HAP-1 (cell line): ENCODE data around the gene EDN1.

Source experiments
- DNase-seq, 2 experiments: peaks; one replicate each; pipeline ENCODE4 v3.0.0-alpha.2; 2016 to 2020; ENCODE audit warnings: low spot score in 2 of 2
- H3K27me3 ChIP-seq: fragments of 250-450 bp; sonication (Bioruptor Pico); 2 replicates; pipeline ENCODE4 v1.5.1; 2020; ENCODE audit warnings: low read depth, mild to moderate bottlenecking, moderate library complexity
- H3K36me3 ChIP-seq: fragments of 250-450 bp; sonication (Bioruptor Pico); replicated peaks from 2 replicates; pipeline ENCODE4 v1.5.1; 2020; ENCODE audit warnings: mild to moderate bottlenecking
- H3K4me1 ChIP-seq: fragments of 250-450 bp; sonication (Bioruptor Pico); 2 replicates; pipeline ENCODE4 v1.5.1; 2020; ENCODE audit warnings: mild to moderate bottlenecking
- H3K4me3 ChIP-seq: fragments of 250-450 bp; sonication (Bioruptor Pico); 2 replicates; pipeline ENCODE4 v1.5.1; 2020; ENCODE audit warnings: mild to moderate bottlenecking, moderate library complexity
- H3K9me3 ChIP-seq: fragments of 250-450 bp; sonication (Bioruptor Pico); 2 replicates; pipeline ENCODE4 v1.5.1; 2020; ENCODE audit warnings: mild to moderate bottlenecking, moderate library complexity
- in situ Hi-C: fragments of 300-500 bp; cut with MboI; formaldehyde crosslinking; loops from 3 replicates; pipeline ENCODE4 v1.14.3; 2020; ENCODE audit warnings: low sequenced_read_pairs, inconsistent platforms, mixed read lengths

Gene EDN1

DNA sequence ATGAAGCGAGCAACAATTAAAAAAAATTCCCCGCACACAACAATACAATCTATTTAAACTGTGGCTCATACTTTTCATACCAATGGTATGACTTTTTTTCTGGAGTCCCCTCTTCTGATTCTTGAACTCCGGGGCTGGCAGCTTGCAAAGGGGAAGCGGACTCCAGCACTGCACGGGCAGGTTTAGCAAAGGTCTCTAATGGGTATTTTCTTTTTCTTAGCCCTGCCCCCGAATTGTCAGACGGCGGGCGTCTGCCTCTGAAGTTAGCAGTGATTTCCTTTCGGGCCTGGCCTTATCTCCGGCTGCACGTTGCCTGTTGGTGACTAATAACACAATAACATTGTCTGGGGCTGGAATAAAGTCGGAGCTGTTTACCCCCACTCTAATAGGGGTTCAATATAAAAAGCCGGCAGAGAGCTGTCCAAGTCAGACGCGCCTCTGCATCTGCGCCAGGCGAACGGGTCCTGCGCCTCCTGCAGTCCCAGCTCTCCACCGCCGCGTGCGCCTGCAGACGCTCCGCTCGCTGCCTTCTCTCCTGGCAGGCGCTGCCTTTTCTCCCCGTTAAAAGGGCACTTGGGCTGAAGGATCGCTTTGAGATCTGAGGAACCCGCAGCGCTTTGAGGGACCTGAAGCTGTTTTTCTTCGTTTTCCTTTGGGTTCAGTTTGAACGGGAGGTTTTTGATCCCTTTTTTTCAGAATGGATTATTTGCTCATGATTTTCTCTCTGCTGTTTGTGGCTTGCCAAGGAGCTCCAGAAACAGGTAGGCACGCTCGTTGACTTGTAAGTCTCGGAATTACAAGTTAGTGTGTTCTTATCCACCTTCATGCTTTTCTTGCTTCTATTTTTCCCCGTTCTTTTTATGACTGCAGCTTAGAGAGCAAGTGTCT lies at the start of gene EDN1:
Gene EDN1 (plus strand): TSS at position 429 of the 888 bp plus-strand sequence. CDS start 269 bp downstream, at position 698.
- DNase-seq: peak; percentile 33 to 73
- Histone ChIP-seq H3K27me3 (peaks cover 36% of the 10 kb centered on the region), H3K36me3 (no peaks in the 10 kb centered on the region), H3K4me3 (peak within 1 kb of the TSS; percentile 16), H3K4me1 (no peaks in the 10 kb centered on the region), H3K9me3 (no peaks in the 10 kb centered on the region)
- in situ Hi-C loops: no loop called here

DNA sequence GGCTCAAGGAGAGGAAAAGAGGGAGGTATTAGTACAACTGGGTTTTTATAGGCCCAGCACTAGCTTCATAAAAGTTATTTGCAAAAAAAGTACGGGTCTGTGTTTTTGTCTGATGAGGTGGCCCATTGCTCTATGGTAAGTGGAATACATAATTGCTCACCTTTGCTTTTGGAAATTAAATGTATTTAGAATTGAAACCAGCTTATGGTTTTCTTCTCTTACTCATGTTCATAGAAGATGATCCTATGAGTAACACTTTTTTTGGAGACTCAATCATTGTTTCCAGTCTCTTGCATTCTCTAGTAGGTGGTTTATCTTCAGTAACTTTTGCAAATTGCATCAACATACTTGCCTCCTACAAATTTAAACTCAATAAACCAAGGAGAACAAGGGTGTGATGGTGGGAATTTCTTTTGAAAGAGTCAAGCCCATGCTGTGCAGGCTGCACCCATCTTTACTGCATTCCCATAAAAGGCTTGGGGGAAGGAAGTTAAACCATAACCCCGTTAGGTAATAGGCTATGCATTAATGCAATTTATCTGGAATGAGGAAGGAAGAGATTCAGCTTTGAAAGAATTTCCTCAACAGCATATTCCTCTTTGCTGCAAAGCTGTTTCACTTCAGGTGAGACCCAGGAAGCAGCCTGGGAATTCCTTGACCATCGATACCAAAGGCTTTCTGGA lies 48.5 kb upstream of the EDN1 start:
- no peak for DNase-seq
- Histone ChIP-seq H3K4me1 (no peaks in the 10 kb centered on the region), H3K9me3 (no peaks in the 10 kb centered on the region), H3K36me3 (no peaks in the 10 kb centered on the region), H3K4me3 (no peak overlapping the region), H3K27me3 (no peaks in the 10 kb centered on the region)
- in situ Hi-C loops: no loop called here

DNA sequence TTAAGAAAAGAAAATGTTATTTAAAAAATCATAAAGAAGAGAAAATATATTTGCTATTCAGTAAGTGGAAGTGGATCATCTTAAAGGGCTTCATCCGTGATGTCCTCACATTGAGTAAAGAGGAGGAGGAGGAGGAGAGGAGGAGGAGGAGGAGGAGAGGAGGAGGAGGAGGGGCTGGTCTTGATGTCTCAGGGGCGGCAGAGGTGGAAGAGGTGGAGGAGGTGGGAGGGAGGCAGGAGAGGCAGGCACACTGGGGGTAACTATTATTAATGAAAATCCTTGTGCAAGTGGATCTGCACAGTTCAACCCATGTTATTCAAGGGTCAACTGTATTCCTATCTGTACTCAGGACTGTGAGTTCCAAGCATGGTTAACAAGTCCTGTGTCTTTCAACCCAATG lies 47.0 kb upstream of the EDN1 start:
- no peak overlapping the region for H3K4me3 ChIP-seq
- H3K9me3 ChIP-seq: no peaks in the 10 kb centered on the region
- H3K4me1 ChIP-seq: no peaks in the 10 kb centered on the region
- no peaks in the 10 kb centered on the region for H3K36me3 ChIP-seq
- DNase-seq: no peak
- in situ Hi-C loops: no loop called here
- H3K27me3 ChIP-seq: no peaks in the 10 kb centered on the region

DNA sequence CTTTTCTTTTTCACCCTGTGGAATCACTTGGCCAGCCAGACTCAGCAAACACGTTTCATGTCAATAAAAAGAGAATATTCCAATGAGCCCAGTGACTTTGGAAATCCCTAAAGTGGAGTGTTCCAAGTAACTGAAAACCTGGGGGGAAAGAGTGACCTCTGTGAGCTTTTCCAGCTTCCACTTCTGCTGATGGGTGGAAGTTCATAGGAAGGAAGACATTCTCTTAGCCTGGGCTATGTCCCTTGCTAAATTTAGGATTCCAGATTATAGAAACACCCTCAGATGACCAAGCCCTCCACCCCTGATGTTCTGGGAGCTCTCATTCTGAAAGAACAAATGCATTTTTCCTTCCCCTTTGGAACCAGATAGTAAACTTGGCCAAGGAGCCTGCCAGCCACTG lies 44.8 kb upstream of the EDN1 start:
- DNase-seq: no peak
- Histone ChIP-seq H3K4me1 (no peaks in the 10 kb centered on the region), H3K36me3 (no peaks in the 10 kb centered on the region), H3K4me3 (no peak overlapping the region), H3K9me3 (no peaks in the 10 kb centered on the region), H3K27me3 (no peaks in the 10 kb centered on the region)
- in situ Hi-C loops: no loop called here

DNA sequence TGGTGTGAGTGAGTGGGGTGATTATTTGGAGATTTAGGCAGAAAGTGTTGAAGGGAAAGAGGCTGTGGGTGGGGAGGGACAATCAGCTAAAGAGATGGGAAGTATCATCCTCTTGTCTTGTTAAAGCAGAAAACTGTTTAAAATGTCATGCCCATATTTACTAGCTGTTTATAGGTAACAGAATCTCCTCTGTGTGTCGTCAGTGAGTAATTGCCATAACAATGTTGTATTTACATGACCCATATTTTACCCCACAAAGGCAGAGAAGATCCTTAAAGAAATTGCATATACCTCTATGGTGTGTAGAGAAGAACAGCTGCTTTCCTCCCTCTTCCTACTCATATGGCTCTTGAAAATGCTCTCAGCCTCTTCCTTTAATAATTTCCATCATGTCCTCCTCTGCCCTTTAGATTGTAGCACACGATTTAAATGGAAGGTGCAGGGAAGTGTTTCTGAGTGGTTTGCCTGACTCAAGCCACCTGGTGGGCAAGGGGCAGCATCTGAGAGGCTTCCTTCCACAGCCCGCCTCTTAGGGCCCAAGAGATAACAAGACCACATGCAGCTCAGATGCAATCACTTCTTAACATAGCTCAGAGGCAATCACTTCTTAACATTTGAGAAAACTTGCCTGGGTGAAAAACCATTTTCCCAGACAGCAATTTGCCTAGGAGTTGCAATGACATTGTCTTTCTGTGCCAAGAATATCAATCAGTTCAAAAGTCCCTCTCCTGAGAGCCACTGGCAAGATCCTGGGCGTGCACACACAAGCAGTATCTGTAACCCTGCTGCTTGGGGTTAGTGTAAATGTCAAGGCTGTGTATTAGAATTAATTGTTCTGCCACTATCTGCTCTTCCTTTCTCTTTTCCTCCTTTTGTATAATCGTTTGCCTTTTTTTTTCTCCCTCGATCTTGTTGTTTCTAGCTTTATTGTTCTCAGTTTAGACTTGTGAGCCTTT lies 44.1 kb upstream of the EDN1 start:
- Histone ChIP-seq H3K36me3 (no peaks in the 10 kb centered on the region), H3K9me3 (no peaks in the 10 kb centered on the region), H3K4me3 (no peak overlapping the region), H3K27me3 (no peaks in the 10 kb centered on the region), H3K4me1 (no peaks in the 10 kb centered on the region)
- in situ Hi-C loops: no loop called here
- DNase-seq: no peak

DNA sequence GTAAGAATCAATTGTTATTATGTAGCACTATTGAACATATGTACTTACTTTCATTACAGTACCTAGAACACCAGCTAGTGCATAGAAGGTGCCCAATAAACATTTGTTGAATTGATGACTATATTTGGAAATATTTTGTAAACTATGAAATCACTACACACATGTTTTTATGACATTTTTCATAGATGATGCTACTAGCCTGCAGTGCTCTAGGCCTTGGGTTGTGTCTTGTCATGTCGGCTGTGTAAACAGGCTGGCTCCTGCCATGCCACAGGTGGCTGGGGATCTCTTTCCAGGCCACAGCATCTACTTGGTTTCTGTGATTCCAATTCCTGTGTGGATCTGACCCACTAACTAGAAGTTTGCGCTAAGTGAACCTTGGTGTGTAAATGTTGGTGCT lies 43.3 kb upstream of the EDN1 start:
- Histone ChIP-seq H3K27me3 (no peaks in the 10 kb centered on the region), H3K9me3 (no peaks in the 10 kb centered on the region), H3K4me3 (no peak overlapping the region), H3K36me3 (no peaks in the 10 kb centered on the region), H3K4me1 (no peaks in the 10 kb centered on the region)
- no peak for DNase-seq
- in situ Hi-C loops: no loop called here

DNA sequence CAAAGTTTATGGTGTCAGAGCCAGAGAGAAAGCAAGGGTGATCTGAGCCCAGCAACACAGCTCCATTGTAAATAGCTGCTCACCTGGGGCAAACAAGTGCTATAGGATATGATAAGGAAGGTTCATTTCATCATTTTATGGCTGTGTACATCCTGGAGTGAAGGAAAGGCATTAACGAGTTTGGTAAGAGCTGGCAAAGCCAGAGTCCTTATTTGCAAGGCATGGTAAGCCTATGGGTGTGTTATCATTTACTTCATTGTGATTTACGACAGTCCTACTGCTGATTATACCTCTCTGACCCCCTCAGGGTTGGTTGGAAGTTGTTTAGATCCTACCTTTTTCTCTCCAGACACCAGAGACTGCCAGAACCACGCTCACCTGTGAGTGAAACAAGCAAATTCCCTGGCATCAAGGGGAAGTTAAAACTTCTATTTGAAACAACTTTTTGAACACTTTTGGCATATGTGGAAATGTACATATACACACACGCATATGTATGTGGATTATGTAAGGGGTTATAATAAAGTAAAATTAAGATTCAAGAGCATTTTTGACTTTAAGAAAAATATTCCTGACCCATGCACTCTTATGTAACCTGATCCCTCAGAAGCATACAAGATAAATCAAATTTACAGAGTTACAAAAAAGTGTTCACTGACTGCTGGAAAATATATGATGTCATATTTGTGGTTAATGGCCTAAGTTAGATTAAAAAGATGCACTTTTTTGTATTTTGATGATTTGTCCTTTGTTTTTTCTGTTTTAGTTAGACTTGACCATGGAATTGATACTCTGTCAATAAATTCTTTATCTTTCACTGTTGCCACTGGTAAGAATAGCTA lies 40.4 kb upstream of the EDN1 start:
- Histone ChIP-seq H3K27me3 (no peaks in the 10 kb centered on the region), H3K4me3 (no peak overlapping the region), H3K9me3 (no peaks in the 10 kb centered on the region), H3K36me3 (no peaks in the 10 kb centered on the region), H3K4me1 (no peaks in the 10 kb centered on the region)
- DNase-seq: no peak
- in situ Hi-C loops: no loop called here

DNA sequence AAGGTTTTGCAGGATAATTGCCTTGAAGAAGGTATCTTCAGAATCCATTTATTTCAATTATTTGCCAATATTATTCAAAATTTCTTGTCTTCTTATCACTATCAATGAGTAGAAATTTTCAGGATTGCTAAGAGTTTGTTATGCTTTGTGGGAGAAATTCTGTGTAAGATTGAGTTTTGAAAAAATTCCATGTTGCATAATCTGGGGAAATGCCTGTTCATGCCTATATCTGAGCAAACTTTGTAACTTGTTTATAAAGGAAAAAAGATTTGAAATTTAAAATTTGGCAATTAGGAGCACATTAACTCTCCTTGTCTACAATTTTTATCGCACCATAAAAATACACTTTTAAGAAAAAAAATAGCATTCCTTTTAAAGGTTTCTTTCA lies 39.8 kb upstream of the EDN1 start:
- in situ Hi-C loops: no loop called here
- no peaks in the 10 kb centered on the region; the same call in 1 of the 2 replicates for H3K27me3 ChIP-seq
- no peak for DNase-seq

DNA sequence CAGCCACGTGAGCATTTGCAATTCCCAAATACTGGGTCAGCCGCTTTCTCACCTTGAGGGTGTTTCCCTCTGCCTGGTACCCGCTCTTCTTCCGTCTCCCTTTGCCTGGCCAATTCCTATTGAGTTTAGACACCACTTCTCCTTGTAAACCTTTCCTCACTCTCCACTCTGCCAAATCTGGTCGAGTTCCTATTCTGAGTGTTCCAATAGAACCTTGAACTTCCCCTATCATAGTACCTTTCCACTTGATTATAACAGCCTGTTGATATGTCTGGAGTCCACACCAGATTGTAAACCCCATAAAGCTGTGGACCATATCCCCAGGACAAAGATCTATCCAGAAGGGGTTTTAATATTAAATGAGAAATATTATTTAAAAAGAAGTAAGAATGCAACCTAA lies 36.0 kb upstream of the EDN1 start:
- no peaks in the 10 kb centered on the region for H3K36me3 ChIP-seq
- H3K27me3 ChIP-seq: peaks cover 2% of the 10 kb centered on the region; the same call in 1 of the 2 replicates
- in situ Hi-C loops: no loop called here
- DNase-seq: no peak
- no peak overlapping the region for H3K4me3 ChIP-seq
- H3K9me3 ChIP-seq: no peaks in the 10 kb centered on the region
- H3K4me1 ChIP-seq: no peaks in the 10 kb centered on the region

More for the DNA sequence above, 39.8 kb upstream of the EDN1 start:
- Histone ChIP-seq H3K36me3 (no peaks in the 10 kb centered on the region), H3K4me3 (no peak overlapping the region), H3K4me1 (no peaks in the 10 kb centered on the region), H3K9me3 (no peaks in the 10 kb centered on the region)

DNA sequence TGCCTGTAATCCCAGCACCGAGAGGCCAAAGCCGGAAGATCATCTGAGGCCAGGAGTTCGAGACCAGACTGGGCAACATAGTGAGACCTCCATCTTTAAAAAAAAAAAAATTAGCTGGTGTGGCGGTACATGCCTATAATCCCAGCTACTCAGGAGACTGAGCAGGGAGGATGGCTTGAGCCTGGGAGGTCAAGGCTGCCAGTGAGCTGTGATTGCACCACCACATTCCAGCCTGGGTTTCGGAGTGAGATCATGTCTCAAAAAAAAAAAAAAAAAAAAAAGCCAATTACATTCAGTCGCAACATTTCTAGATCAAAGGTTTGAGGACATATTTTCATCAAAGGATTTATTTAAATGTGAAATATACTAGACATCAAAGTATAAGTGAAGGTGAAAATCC lies 32.0 kb upstream of the EDN1 start:
- Histone ChIP-seq H3K4me1 (no peaks in the 10 kb centered on the region), H3K4me3 (no peak overlapping the region), H3K36me3 (no peaks in the 10 kb centered on the region), H3K9me3 (no peaks in the 10 kb centered on the region), H3K27me3 (peaks cover 2% of the 10 kb centered on the region; the same call in 1 of the 2 replicates)
- in situ Hi-C loops: no loop called here
- DNase-seq: no peak

DNA sequence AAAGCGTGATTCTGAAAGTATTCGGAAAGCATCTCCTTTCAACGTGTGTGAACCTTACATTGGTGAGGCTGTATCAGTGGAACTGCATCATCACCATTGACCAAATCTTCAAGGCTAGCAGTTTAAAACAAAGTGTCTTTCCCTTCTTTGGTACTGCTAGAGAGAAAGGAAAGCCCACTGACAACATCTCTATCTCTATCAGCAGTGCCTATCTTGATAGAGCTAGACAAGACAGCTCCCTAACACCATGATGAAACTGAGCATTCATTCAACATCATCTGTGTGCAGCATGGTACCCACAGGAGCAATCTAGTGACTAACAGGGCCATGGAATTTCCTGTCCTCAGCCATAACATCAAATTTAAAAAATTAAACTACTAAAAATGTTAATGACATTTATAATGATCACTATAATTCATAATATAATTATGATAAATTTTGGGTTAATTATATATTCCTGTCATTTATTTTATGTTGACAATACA lies 31.5 kb upstream of the EDN1 start:
- DNase-seq: no peak
- Histone ChIP-seq H3K4me3 (no peak overlapping the region), H3K27me3 (peaks cover 2% of the 10 kb centered on the region; the same call in 1 of the 2 replicates), H3K9me3 (no peaks in the 10 kb centered on the region), H3K36me3 (no peaks in the 10 kb centered on the region), H3K4me1 (no peaks in the 10 kb centered on the region)
- in situ Hi-C loops: no loop called here

DNA sequence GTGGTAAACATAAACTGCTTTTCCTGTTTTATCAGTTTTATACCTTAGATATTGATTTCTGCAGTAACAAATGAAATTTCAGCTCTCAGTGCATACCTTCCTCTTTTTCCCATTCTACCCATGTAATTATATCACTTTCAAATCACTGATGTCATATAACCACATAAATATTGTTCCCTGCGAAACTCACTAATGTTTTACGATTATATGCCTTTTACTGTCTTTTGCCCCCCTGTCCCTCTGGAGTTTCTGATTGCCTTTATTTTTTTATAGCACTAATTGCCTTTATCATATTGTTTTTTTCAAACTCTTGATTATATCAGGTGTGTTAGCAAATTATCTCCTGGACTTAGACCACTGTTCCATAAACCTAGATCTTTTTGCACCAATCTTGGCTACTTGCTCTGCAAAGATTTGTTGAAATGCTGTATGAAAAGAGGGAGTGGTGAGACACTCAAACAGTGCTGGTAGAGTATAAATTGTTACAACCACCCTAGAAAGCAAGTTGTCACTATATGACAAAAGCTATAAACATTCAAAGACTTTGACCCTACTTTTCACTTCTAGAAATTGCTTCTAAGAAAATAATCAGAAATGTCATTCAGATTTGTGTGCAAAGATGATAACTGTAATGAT lies 29.6 kb upstream of the EDN1 start:
- no peaks in the 10 kb centered on the region for H3K36me3 ChIP-seq
- no peaks in the 10 kb centered on the region for H3K9me3 ChIP-seq
- peaks cover 2% of the 10 kb centered on the region; the same call in 1 of the 2 replicates for H3K27me3 ChIP-seq
- in situ Hi-C loops: no loop called here
- no peak for DNase-seq
- H3K4me3 ChIP-seq: no peak overlapping the region
- H3K4me1 ChIP-seq: no peaks in the 10 kb centered on the region
